ENCODE results near the gene EBP. TPM values are rescaled to one million over a fixed set of nuclear protein-coding genes. Genes with fewer than 3 reads are reported as not detected.
A peak's percentile ranks its signal among the peaks of the same experiment; 100 is the strongest.

The EBP gene
- total RNA-seq, 1 donor from 2014 or later = 66.0 TPM

DNA sequence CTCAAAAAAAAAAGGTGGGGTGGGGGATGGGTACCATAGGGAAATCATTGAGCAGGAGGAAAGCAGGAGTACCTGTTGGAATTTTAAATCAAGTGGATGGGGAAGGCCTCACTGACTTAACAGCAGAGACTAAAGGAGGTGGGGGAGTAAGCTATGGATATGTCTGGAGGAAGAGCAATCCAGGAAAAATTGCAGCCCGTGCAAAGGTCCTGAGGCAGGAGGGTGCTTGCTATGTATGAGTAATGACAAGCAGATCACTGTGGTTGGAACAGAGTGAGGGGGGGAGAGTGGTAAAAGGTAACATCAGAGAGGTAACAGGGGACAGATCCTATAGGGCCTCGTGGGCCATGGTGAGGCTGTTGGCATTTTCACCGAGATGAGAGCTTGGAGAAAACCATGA, 41.5 kb upstream of the EBP start:
- DNase-seq (ENCODE audit: low read depth) (no peak), FAIRE-seq (no peak)
- H3K4me3 Mint-ChIP-seq (ENCODE audit: unreplicated experiment) = no peak overlapping the region
- Histone ChIP-seq H3K79me2 (ENCODE audit: insufficient read depth, low read length) (peaks cover 52% of the 10 kb centered on the region), H3K27me3 (ENCODE audit: insufficient read depth, low read length) (no peaks in the 10 kb centered on the region), H3K27ac (ENCODE audit: low read depth, low read length) (no peak overlapping the region), H2AFZ (ENCODE audit: low read depth, low read length) (no peak overlapping the region), H4K20me1 (ENCODE audit: insufficient read depth, low read length) (peaks cover 25% of the 10 kb centered on the region), H3K4me2 (ENCODE audit: low read length) (no peak overlapping the region), H3K4me3 (ENCODE audit: insufficient read depth, low read depth, low read length) (no peak overlapping the region), H3K36me3 (ENCODE audit: insufficient read depth, low read length) (peaks cover 21% of the 10 kb centered on the region), H3K9ac (ENCODE audit: low read length) (no peak overlapping the region), H3K9me3 (ENCODE audit: insufficient read depth, low read depth, low read length) (no peaks in the 10 kb centered on the region), H3K4me1 (ENCODE audit: insufficient read depth, low read length) (peaks cover 5% of the 10 kb centered on the region)
- no peaks in the 10 kb centered on the region for H3K27me3 Mint-ChIP-seq (ENCODE audit: low read depth, unreplicated experiment)
- no peak overlapping the region for H3K27ac Mint-ChIP-seq (ENCODE audit: unreplicated experiment)
- no peak for TF ChIP-seq EZH2 (IDR thresholded peaks at IDR 0.05; ENCODE audit: insufficient read depth, low read length)
- TF ChIP-seq, protein P1, sequence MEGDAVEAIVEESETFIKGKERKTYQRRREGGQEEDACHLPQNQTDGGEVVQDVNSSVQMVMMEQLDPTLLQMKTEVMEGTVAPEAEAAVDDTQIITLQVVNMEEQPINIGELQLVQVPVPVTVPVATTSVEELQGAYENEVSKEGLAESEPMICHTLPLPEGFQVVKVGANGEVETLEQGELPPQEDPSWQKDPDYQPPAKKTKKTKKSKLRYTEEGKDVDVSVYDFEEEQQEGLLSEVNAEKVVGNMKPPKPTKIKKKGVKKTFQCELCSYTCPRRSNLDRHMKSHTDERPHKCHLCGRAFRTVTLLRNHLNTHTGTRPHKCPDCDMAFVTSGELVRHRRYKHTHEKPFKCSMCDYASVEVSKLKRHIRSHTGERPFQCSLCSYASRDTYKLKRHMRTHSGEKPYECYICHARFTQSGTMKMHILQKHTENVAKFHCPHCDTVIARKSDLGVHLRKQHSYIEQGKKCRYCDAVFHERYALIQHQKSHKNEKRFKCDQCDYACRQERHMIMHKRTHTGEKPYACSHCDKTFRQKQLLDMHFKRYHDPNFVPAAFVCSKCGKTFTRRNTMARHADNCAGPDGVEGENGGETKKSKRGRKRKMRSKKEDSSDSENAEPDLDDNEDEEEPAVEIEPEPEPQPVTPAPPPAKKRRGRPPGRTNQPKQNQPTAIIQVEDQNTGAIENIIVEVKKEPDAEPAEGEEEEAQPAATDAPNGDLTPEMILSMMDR (IDR thresholded peaks at IDR 0.05; ENCODE audit: insufficient read depth, low read depth, low read length) = no peak
- H3K4me1 Mint-ChIP-seq (ENCODE audit: low read depth, unreplicated experiment) = peaks cover 9% of the 10 kb centered on the region
- no peaks in the 10 kb centered on the region for H3K9me3 Mint-ChIP-seq (ENCODE audit: unreplicated experiment)
- peaks cover 12% of the 10 kb centered on the region for H3K36me3 Mint-ChIP-seq (ENCODE audit: low read depth, unreplicated experiment)

DNA sequence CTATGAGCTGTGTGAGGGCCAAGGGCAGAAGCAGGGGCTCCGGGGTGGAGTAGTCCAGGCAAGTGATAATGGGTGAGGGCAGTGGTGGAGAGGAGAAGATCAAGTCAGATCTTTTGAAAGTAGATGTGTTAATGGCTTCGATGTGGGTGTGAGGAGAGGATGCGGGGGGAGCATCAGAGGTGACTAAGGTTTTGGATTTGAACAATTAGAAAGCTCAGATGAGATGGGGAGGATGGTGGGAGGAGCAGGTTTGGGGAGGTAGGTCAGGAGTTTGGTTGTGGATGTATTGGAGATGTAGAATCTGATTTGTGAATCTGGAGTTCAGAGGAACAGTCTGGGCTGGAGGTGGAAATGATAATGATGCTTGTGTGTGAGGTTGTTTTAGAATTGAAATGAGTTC, 41.0 kb upstream of the EBP start:
- Histone ChIP-seq H3K27me3 (ENCODE audit: insufficient read depth, low read length) (no peaks in the 10 kb centered on the region), H3K36me3 (ENCODE audit: insufficient read depth, low read length) (peaks cover 24% of the 10 kb centered on the region), H2AFZ (ENCODE audit: low read depth, low read length) (no peak overlapping the region), H4K20me1 (ENCODE audit: insufficient read depth, low read length) (peaks cover 25% of the 10 kb centered on the region), H3K4me2 (ENCODE audit: low read length) (no peak overlapping the region), H3K9ac (ENCODE audit: low read length) (peak overlapping the region; percentile 18), H3K4me3 (ENCODE audit: insufficient read depth, low read depth, low read length) (no peak overlapping the region), H3K79me2 (ENCODE audit: insufficient read depth, low read length) (peaks cover 48% of the 10 kb centered on the region), H3K4me1 (ENCODE audit: insufficient read depth, low read length) (peaks cover 5% of the 10 kb centered on the region), H3K9me3 (ENCODE audit: insufficient read depth, low read depth, low read length) (no peaks in the 10 kb centered on the region), H3K27ac (ENCODE audit: low read depth, low read length) (no peak overlapping the region)
- H3K4me1 Mint-ChIP-seq (ENCODE audit: low read depth, unreplicated experiment) = peaks cover 9% of the 10 kb centered on the region
- DNase-seq (ENCODE audit: low read depth) (no peak), FAIRE-seq (no peak)
- peaks cover 12% of the 10 kb centered on the region for H3K36me3 Mint-ChIP-seq (ENCODE audit: low read depth, unreplicated experiment)
- no peaks in the 10 kb centered on the region for H3K27me3 Mint-ChIP-seq (ENCODE audit: low read depth, unreplicated experiment)
- H3K4me3 Mint-ChIP-seq (ENCODE audit: unreplicated experiment) = no peak overlapping the region
- no peak for TF ChIP-seq EZH2 (IDR thresholded peaks at IDR 0.05; ENCODE audit: insufficient read depth, low read length)
- TF ChIP-seq, protein P1 (IDR thresholded peaks at IDR 0.05; ENCODE audit: insufficient read depth, low read depth, low read length) = no peak
- peak overlapping the region; percentile 64 for H3K27ac Mint-ChIP-seq (ENCODE audit: unreplicated experiment)
- H3K9me3 Mint-ChIP-seq (ENCODE audit: unreplicated experiment) = no peaks in the 10 kb centered on the region

DNA sequence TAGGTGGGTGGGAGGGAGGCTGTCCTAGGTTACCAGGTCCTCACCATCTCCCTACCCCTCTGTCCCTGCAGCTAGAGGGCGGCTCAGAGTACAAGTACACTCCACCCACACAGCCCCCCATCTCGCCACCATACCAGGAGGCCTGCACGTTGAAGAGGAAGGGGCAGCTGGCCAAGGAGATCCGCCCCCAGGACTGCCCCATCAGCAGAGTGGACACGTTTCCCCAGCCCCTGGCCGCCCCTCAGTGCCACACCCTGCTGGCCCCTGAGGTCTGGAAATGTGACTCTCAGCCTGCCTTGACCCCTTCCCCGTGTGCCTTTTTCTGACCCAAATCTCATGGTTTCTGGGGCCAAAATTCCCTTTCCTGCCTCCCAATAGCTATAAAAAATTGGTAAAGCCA, 39.1 kb upstream of the EBP start:
- no peak overlapping the region for H3K4me3 Mint-ChIP-seq (ENCODE audit: unreplicated experiment)
- H3K4me1 Mint-ChIP-seq (ENCODE audit: low read depth, unreplicated experiment) = peaks cover 13% of the 10 kb centered on the region
- Histone ChIP-seq H3K4me2 (ENCODE audit: low read length) (no peak overlapping the region), H3K9me3 (ENCODE audit: insufficient read depth, low read depth, low read length) (no peaks in the 10 kb centered on the region), H3K4me1 (ENCODE audit: insufficient read depth, low read length) (peaks cover 6% of the 10 kb centered on the region), H4K20me1 (ENCODE audit: insufficient read depth, low read length) (peaks cover 16% of the 10 kb centered on the region), H3K79me2 (ENCODE audit: insufficient read depth, low read length) (peaks cover 29% of the 10 kb centered on the region), H3K4me3 (ENCODE audit: insufficient read depth, low read depth, low read length) (no peak overlapping the region), H2AFZ (ENCODE audit: low read depth, low read length) (no peak overlapping the region), H3K27me3 (ENCODE audit: insufficient read depth, low read length) (no peaks in the 10 kb centered on the region), H3K9ac (ENCODE audit: low read length) (peak overlapping the region; percentile 23), H3K36me3 (ENCODE audit: insufficient read depth, low read length) (peaks cover 28% of the 10 kb centered on the region), H3K27ac (ENCODE audit: low read depth, low read length) (peak overlapping the region; percentile 58)
- no peak overlapping the region for H3K27ac Mint-ChIP-seq (ENCODE audit: unreplicated experiment)
- no peaks in the 10 kb centered on the region for H3K9me3 Mint-ChIP-seq (ENCODE audit: unreplicated experiment)
- TF ChIP-seq, protein P1 (IDR thresholded peaks at IDR 0.05; ENCODE audit: insufficient read depth, low read depth, low read length) = no peak
- no peak for TF ChIP-seq EZH2 (IDR thresholded peaks at IDR 0.05; ENCODE audit: insufficient read depth, low read length)
- FAIRE-seq = no peak
- no peak for DNase-seq (ENCODE audit: low read depth)
- H3K27me3 Mint-ChIP-seq (ENCODE audit: low read depth, unreplicated experiment) = no peaks in the 10 kb centered on the region
- peaks cover 16% of the 10 kb centered on the region for H3K36me3 Mint-ChIP-seq (ENCODE audit: low read depth, unreplicated experiment)
